ENCODE data around the gene SORCS2.

- TF ChIP-seq CTCF (IDR thresholded peaks at IDR 0.05) (no peak), POLR2A (IDR thresholded peaks at IDR 0.05) (no peak)
Observed at GRCh38 chr4:7387925-7388324, 195.6 kb downstream of the SORCS2 start.
